PFSK-1 (cell line): ENCODE results near the gene CTDSP2.

Source experiments
- POLR2AphosphoS5 ChIP-seq: IDR thresholded peaks from 2 replicates; pipeline ENCODE4 v1.6.1; 2012; ENCODE audit warnings: low read depth, mild to moderate bottlenecking, control low read depth, low read length, moderate library complexity
- REST ChIP-seq, 2 experiments: IDR thresholded peaks; 2 replicates each; pipeline versions ENCODE4 v1.6.1 to v1.8.0; 2011 to 2012; ENCODE audit warnings: low read depth in 2 of 2, low read length in 2 of 2, control low read depth in 1 of 2, inconsistent platforms in 1 of 2, mild to moderate bottlenecking in 1 of 2, moderate library complexity in 1 of 2; ENCODE audit not compliant: insufficient read depth in 1 of 2
- TAF1 ChIP-seq: IDR thresholded peaks from 2 replicates; pipeline ENCODE4 v1.6.1; 2012; ENCODE audit warnings: low read length, control low read depth, borderline replicate concordance; ENCODE audit not compliant: insufficient read depth

GRCh38 chr12:57838594-57839302 lies 7.8 kb downstream of the CTDSP2 start:
- TF ChIP-seq POLR2AphosphoS5 (no peak), TAF1 (no peak), REST (IDR thresholded peaks at IDR 0.05; ENCODE audit: insufficient read depth in 1 of 2, low read depth in 2 of 2, low read length in 2 of 2) (no peak)
